Astrocyte (in vitro differentiated cells and primary cell): ENCODE measurements around the gene HGS.

Source experiments
- CTCF ChIP-seq: IDR thresholded peaks from 2 replicates; pipeline ENCODE4 v1.5.1; 2011; ENCODE audit warnings: low read depth, mild to moderate bottlenecking, inconsistent platforms, low read length, moderate library complexity; ENCODE audit not compliant: insufficient read depth
- EZH2 ChIP-seq: IDR thresholded peaks from 2 replicates; pipeline ENCODE4 v1.6.1; 2012; ENCODE audit warnings: mild to moderate bottlenecking, low read length, inconsistent platforms; ENCODE audit not compliant: insufficient read depth

DNA sequence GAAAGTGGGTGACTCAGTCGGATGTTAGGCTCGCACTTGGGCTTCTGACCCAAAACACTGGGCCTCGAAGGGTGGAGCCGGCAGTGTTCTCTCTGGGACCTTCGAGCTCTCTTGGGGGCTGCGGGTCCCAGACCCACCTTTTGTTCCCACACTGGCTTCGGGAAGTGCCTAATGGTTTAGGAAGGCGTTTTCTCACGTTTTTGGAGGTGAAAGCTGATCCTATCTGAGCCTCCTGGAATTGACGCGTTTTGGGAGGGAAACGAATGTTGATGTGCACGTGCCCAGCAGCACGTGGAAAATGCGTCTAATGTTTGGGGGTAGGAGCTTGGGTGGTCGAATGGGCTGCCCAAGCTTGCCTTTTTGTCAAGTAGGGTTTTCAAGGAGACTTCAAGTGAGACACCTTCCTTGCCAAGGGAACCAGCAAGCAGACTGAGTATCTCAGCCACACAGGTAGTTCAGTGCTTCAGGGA, 666 bp downstream of the HGS start:
- TF ChIP-seq CTCF (no peak), EZH2 (no peak)
